ENCODE data around the gene KRT74. TPM values are rescaled to one million over a fixed set of nuclear protein-coding genes. Genes with fewer than 3 reads are reported as not detected.

Gene KRT74
- total and polyA plus RNA-seq, 2 of the 8 experiments (the other 6 are each of a cell fraction or from before 2014, with no cell fraction given) = not detected

- Histone ChIP-seq H2AFZ (ENCODE audit: low read length) (no peak overlapping the region), H3K79me1 (ENCODE audit: low read depth, low read length) (no peaks in the 10 kb centered on the region), H3K4me3 (ENCODE audit: extremely low read depth in 1 of 4, insufficient read depth in 2 of 4, low read depth in 3 of 4, low read length in 4 of 4) (no peak overlapping the region), H4K5ac (ENCODE audit: insufficient read length, low read depth, low read length) (no peak overlapping the region), H2BK15ac (ENCODE audit: low read length) (no peak overlapping the region), H4K20me1 (replicated peaks in 1 of 2; ENCODE audit: control insufficient read depth in 1 of 2, insufficient read depth in 2 of 2, low read length in 2 of 2) (no peaks in the 10 kb centered on the region), H3K4me1 (replicated peaks in 1 of 4; ENCODE audit: control insufficient read depth in 3 of 4, insufficient read depth in 4 of 4, low read length in 3 of 4) (no peaks in the 10 kb centered on the region), H2BK120ac (replicated peaks; ENCODE audit: low read depth, low read length) (no peak overlapping the region), H3K79me2 (ENCODE audit: control insufficient read depth in 1 of 2, insufficient read depth in 2 of 2, low read length in 2 of 2) (no peaks in the 10 kb centered on the region), H2AK5ac (ENCODE audit: low read depth, low read length) (no peak overlapping the region), H3K18ac (ENCODE audit: extremely low read depth, low read length) (no peak overlapping the region), H3K56ac (replicated peaks; ENCODE audit: insufficient read length, low read depth, low read length) (no peak overlapping the region), H3K23ac (ENCODE audit: insufficient read length) (no peak overlapping the region), H3K9ac (replicated peaks in 1 of 4; ENCODE audit: extremely low read depth in 1 of 4, low read depth in 3 of 4, low read length in 3 of 4) (no peak overlapping the region), H3K27ac (ENCODE audit: low read depth, low read length) (no peak overlapping the region), H3K27me3 (replicated peaks in 1 of 4; ENCODE audit: control insufficient read depth in 3 of 4, extremely low read depth in 1 of 4, insufficient read depth in 3 of 4, low read length in 3 of 4) (peaks cover 0 to 6% (median under 1%) of the 10 kb centered on the region in 4 experiments; a peak in 5 of 7 replicates), H3K14ac (ENCODE audit: insufficient read length) (no peak overlapping the region), H3K36me3 (ENCODE audit: control insufficient read depth in 2 of 4, insufficient read depth in 4 of 4, low read length in 3 of 4) (no peaks in the 10 kb centered on the region), H2BK20ac (ENCODE audit: low read length) (no peak overlapping the region), H2BK12ac (ENCODE audit: low read depth, low read length) (no peak overlapping the region), H3K4ac (replicated peaks; ENCODE audit: insufficient read length, low read depth, low read length) (no peak overlapping the region), H3K4me2 (ENCODE audit: insufficient read depth in 1 of 2, low read depth in 2 of 2, low read length in 2 of 2) (no peak overlapping the region), H4K8ac (ENCODE audit: extremely low read depth, insufficient read depth, low read length) (no peak overlapping the region), H3K23me2 (ENCODE audit: low read depth, low read length) (no peaks in the 10 kb centered on the region; the same call in 1 of the 2 replicates), H4K91ac (replicated peaks; ENCODE audit: insufficient read length, low read length) (no peak overlapping the region), H2BK5ac (ENCODE audit: low read depth, low read length) (no peak overlapping the region), H3K9me3 (ENCODE audit: insufficient read depth in 2 of 2, low read depth in 1 of 2, low read length in 1 of 2) (no peaks in the 10 kb centered on the region; a peak in 2 of 4 replicates)
- whole genome bisulfite sequencing, 2 experiments (ENCODE audit: extremely low coverage in 1 of 2, insufficient coverage in 1 of 2, insufficient read length in 1 of 2, insufficient replicate concordance in 2 of 2, low coverage in 1 of 2, low lambda C conversion rate in 2 of 2, missing lambda C conversion rate in 1 of 2) = 95% methylated on average over 5 of the region's 5 CpGs; no CpG with 5 or more reads in 1 of the 2 experiments
- no peak for FAIRE-seq
- no peak for DNase-seq (ENCODE audit: low read depth in 1 of 2, low spot score in 2 of 2)
- TF ChIP-seq TBP (IDR thresholded peaks at IDR 0.05; ENCODE audit: low read depth, low read length) (no peak), RBBP5 (IDR thresholded peaks at IDR 0.05; ENCODE audit: borderline replicate concordance, low read depth, low read length) (no peak), POU5F1 (IDR thresholded peaks at IDR 0.05; ENCODE audit: low read depth, low read length) (no peak)
- ChIA-PET CTCF (ENCODE audit: partially characterized antibody) (interaction anchor here (1.0 to 23.2 kb wide), 4 partner anchors 11 to 276 kb away, joined by 3 to 502 read pairs (median 14); no protein-coding TSS in a partner anchor), POLR2A (ENCODE audit: partially characterized antibody) (no interaction called here)
Measured at GRCh38 chr12:52598966-52599365, 25.3 kb upstream of the KRT74 start.
